ENCODE results near the gene CCDC61. TPM values are rescaled to one million over a fixed set of nuclear protein-coding genes. Genes with fewer than 3 reads are reported as not detected.

The CCDC61 gene
- total and polyA plus RNA-seq, 7 donors = 2.9 to 6.2 (median 5.3) TPM

GRCh38 chr19:46058778-46059177, 63.5 kb downstream of the CCDC61 start:
- no peak overlapping the region for H3K27ac ChIP-seq
- TF ChIP-seq CTCF (IDR thresholded peaks at IDR 0.05) = no peak
- no peaks in the 10 kb centered on the region for H3K36me3 ChIP-seq (ENCODE audit: insufficient read depth in 1 of 2, low read depth in 1 of 2)
- 91 to 92% (median 91%) methylated on average over 3 of the region's 3 CpGs for WGBS, 3 donors
- no peaks in the 10 kb centered on the region for H3K4me1 ChIP-seq
- ATAC-seq (no peak), DNase-seq (no peak)
- intact Hi-C loops (cut with DNase I) = no loop called here
- H3K9me3 ChIP-seq = no peaks in the 10 kb centered on the region
- H3K27me3 ChIP-seq (ENCODE audit: insufficient read depth in 3 of 3, low read length in 2 of 3) = peaks cover 2 to 18% (median 4%) of the 10 kb centered on the region in 3 donors
- no peak overlapping the region for H3K4me3 ChIP-seq

GRCh38 chr19:46060012-46060411, 64.7 kb downstream of the CCDC61 start:
- H3K36me3 ChIP-seq (ENCODE audit: insufficient read depth in 1 of 2, low read depth in 1 of 2) = no peaks in the 10 kb centered on the region
- no peak for TF ChIP-seq CTCF (IDR thresholded peaks at IDR 0.05)
- 91 to 92% (median 92%) methylated on average over 2 of the region's 2 CpGs for WGBS, 3 donors
- no peak overlapping the region for H3K27ac ChIP-seq
- intact Hi-C loops (cut with DNase I) = loop anchor here in 1 of 2 donors (10.0 kb wide), 1 partner anchor 195 kb away; no protein-coding TSS in a partner anchor
- peaks cover 2 to 21% (median 4%) of the 10 kb centered on the region in 3 donors for H3K27me3 ChIP-seq (ENCODE audit: insufficient read depth in 3 of 3, low read length in 2 of 3)
- no peak overlapping the region for H3K4me3 ChIP-seq
- H3K4me1 ChIP-seq = no peaks in the 10 kb centered on the region
- H3K9me3 ChIP-seq = no peaks in the 10 kb centered on the region
- ATAC-seq (no peak), DNase-seq (no peak)

GRCh38 chr19:46063201-46063600, 67.9 kb downstream of the CCDC61 start:
- no peak for DNase-seq
- no peak for TF ChIP-seq CTCF (IDR thresholded peaks at IDR 0.05)
- intact Hi-C loops (cut with DNase I) = loop anchor here in 1 of 2 donors (10.0 kb wide), 1 partner anchor 192 kb away; no protein-coding TSS in a partner anchor
- Histone ChIP-seq H3K4me3 (no peak overlapping the region), H3K36me3 (ENCODE audit: insufficient read depth in 1 of 2, low read depth in 1 of 2) (no peaks in the 10 kb centered on the region), H3K9me3 (no peaks in the 10 kb centered on the region), H3K27ac (no peak overlapping the region), H3K27me3 (ENCODE audit: insufficient read depth in 3 of 3, low read length in 2 of 3) (peaks cover 2 to 43% (median 6%) of the 10 kb centered on the region in 3 donors), H3K4me1 (no peaks in the 10 kb centered on the region)
- WGBS, 3 donors = 66 to 76% (median 70%) methylated on average over 3 of the region's 3 CpGs
- no peak for ATAC-seq

DNA sequence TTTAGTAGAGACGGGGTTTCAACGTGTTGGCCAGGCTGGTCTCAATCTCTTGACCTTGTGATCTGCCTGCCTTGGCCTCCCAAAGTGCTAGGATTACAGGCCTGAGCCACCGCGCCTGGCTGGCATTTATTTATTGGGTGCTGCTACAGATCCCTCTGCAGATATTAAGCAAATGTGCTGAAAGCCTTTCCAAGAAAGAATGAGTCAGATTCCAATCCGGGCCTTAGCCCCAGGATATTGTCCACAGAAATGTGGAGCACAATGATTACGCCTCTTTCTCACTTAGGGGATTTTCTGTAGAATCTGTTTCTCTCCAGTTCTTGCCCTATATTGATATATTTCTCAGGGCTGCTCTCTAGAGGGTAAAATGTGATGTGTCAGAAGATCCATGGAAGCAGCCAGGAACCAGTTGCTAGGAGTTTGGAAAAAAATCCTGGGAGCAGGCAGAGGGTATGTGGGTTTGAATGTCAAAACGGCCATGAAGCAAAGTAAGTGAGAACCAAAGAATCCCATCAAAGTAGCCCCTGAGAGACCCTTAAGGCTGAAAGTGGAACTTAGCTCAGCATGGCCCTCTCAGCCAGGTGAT, 70.3 kb downstream of the CCDC61 start:
- H3K9me3 ChIP-seq = no peaks in the 10 kb centered on the region
- no peak for ATAC-seq
- H3K4me1 ChIP-seq = no peaks in the 10 kb centered on the region
- no peak for DNase-seq
- no peak overlapping the region for H3K4me3 ChIP-seq
- intact Hi-C loops (cut with DNase I) = loop anchor here in 1 of 2 donors (10.0 kb wide), 1 partner anchor 189 kb away; no protein-coding TSS in a partner anchor
- 44 to 47% (median 45%) methylated on average over 7 of the region's 7 CpGs for WGBS, 3 donors
- no peak overlapping the region for H3K27ac ChIP-seq
- H3K36me3 ChIP-seq (ENCODE audit: insufficient read depth in 1 of 2, low read depth in 1 of 2) = no peaks in the 10 kb centered on the region
- H3K27me3 ChIP-seq (ENCODE audit: insufficient read depth in 3 of 3, low read length in 2 of 3) = peaks cover 0 to 39% (median 4%) of the 10 kb centered on the region in 3 donors
- no peak for TF ChIP-seq CTCF (IDR thresholded peaks at IDR 0.05)
